ENCODE measurements around the gene MYOM1.

Gene MYOM1

DNA sequence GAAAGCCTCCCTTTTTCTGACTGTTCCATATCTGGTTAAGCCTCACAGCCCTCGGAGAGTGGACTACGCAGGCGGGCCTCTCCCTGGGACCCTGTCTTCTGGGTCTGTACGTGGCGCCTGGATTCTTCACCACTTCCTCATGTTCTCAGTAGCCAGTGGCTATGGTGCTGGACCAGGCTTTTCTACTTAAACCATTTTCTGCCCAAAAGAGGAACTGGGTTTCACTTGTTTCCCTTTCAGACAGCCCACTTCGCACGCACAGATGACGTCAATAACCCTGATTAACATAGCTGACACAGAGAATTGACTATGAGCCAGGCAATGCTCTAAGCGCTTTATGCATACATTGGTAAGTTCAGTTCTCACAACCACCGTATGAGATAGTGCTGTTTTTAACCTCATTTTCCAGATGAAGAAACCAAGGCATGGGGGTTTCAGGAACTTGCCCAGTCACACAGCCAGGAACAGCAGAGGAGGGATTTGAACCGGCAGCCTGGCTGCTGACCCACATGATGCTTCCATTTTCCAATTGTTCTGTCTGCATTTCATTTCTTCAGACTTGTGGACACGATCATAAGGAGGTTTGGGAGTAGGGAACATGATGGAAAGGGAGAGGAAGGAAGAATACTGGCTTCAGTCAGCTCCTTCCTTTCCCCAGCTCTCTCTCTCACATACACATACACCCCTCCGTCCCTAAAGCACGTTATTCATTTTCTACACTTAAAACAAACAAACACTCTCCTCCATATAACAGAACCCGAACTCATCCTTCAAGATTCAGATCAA is 41.7 kb downstream of the MYOM1 start:
- Histone ChIP-seq H3K9me3 (ENCODE audit: control insufficient read depth in 1 of 2, low read length in 2 of 2) (no peaks in the 10 kb centered on the region), H3K36me3 (ENCODE audit: control insufficient read depth in 1 of 2, insufficient read depth in 2 of 2, low read length in 2 of 2) (no peaks in the 10 kb centered on the region), H3K27ac (ENCODE audit: low read length) (peak overlapping the region; percentile 11), H3K4me1 (ENCODE audit: control insufficient read depth in 1 of 2, insufficient read depth in 2 of 2, low read length in 2 of 2) (peaks cover 0 to 10% of the 10 kb centered on the region in 2 donors), H3K4me3 (ENCODE audit: low read depth in 1 of 2, low read length in 2 of 2) (no peak overlapping the region), H3K27me3 (ENCODE audit: low read depth, low read length) (no peaks in the 10 kb centered on the region)

- no peak overlapping the region for H3K27ac ChIP-seq (ENCODE audit: low read length)
Observed at GRCh38 chr18:3175195-3175758, 44.5 kb downstream of the MYOM1 start.

DNA sequence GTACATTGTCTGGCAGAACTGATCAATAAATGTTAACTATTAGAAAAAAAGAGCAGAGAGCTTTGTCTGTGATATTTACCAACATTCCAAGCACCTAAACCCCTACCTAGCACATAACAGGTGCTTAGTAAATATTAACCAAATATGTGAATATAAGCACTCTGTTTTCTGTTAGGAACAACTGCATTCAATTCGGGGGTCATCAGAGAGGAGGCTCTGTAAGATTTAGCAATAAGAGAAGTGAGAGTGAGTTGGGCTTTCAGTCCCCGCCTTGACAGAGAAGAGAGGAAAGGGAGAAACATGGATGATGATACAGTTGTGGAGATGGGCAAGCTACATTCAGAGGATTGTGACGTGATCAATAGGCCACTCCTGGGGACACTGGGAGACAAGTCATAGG is 47.7 kb downstream of the MYOM1 start:
- H3K27me3 ChIP-seq (ENCODE audit: low read depth, low read length) = no peaks in the 10 kb centered on the region
- H3K36me3 ChIP-seq (ENCODE audit: control insufficient read depth in 1 of 2, insufficient read depth in 2 of 2, low read length in 2 of 2) = no peaks in the 10 kb centered on the region
- peaks cover 0 to 6% of the 10 kb centered on the region in 2 donors for H3K4me1 ChIP-seq (ENCODE audit: control insufficient read depth in 1 of 2, insufficient read depth in 2 of 2, low read length in 2 of 2)
- peak overlapping the region; percentile 9 for H3K27ac ChIP-seq (ENCODE audit: low read length)
- H3K9me3 ChIP-seq (ENCODE audit: control insufficient read depth in 1 of 2, low read length in 2 of 2) = no peaks in the 10 kb centered on the region
- H3K4me3 ChIP-seq (ENCODE audit: low read depth in 1 of 2, low read length in 2 of 2) = no peak overlapping the region

More at GRCh38 chr18:3175195-3175758, 44.5 kb downstream of the MYOM1 start:
- Histone ChIP-seq H3K9me3 (ENCODE audit: control insufficient read depth in 1 of 2, low read length in 2 of 2) (no peaks in the 10 kb centered on the region), H3K4me3 (ENCODE audit: low read depth in 1 of 2, low read length in 2 of 2) (no peak overlapping the region), H3K4me1 (ENCODE audit: control insufficient read depth in 1 of 2, insufficient read depth in 2 of 2, low read length in 2 of 2) (peaks cover 0 to 16% of the 10 kb centered on the region in 2 donors), H3K36me3 (ENCODE audit: control insufficient read depth in 1 of 2, insufficient read depth in 2 of 2, low read length in 2 of 2) (no peaks in the 10 kb centered on the region), H3K27me3 (ENCODE audit: low read depth, low read length) (no peaks in the 10 kb centered on the region)

GRCh38 chr18:3171631-3172030 is 48.1 kb downstream of the MYOM1 start:
- H3K4me1 ChIP-seq (ENCODE audit: control insufficient read depth in 1 of 2, insufficient read depth in 2 of 2, low read length in 2 of 2) = peaks cover 0 to 6% of the 10 kb centered on the region in 2 donors
- no peaks in the 10 kb centered on the region for H3K9me3 ChIP-seq (ENCODE audit: control insufficient read depth in 1 of 2, low read length in 2 of 2)
- no peaks in the 10 kb centered on the region for H3K27me3 ChIP-seq (ENCODE audit: low read depth, low read length)
- H3K27ac ChIP-seq (ENCODE audit: low read length) = peak overlapping the region; percentile 9
- H3K36me3 ChIP-seq (ENCODE audit: control insufficient read depth in 1 of 2, insufficient read depth in 2 of 2, low read length in 2 of 2) = no peaks in the 10 kb centered on the region
- no peak overlapping the region for H3K4me3 ChIP-seq (ENCODE audit: low read depth in 1 of 2, low read length in 2 of 2)

DNA sequence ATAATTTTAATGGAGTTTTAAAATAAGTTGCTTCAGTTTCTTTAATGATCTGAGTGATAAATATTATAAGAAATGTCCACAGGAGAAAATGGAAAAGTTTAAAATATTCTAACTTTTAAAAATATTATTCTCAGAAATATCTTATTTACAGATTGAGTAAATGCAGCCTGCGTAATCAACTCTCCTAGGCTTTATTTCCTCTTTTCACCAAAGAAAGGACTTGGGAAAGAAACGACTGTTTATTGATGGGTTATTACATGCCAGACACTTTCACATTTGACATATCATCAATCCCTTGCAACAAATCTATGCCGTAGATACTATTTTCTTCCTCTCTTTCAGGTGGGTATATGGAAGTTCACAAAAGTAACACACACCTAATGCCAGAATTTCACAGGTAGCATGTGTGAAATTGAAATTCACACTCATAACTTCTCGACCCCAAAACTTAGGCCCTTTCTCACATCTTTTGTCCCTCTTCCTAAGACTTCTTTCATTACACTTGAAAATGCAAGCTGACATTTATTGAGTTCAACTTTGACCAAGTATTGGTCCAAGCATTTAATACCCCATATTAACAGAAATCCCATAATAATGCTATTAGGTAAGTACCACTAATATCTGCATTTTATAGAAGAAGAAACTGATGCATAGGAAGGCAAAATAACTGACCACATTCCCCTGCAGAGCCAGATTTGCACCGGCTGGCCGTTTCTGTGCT is 49.2 kb downstream of the MYOM1 start:
- H3K4me3 ChIP-seq (ENCODE audit: low read depth in 1 of 2, low read length in 2 of 2) = no peak overlapping the region
- H3K9me3 ChIP-seq (ENCODE audit: control insufficient read depth in 1 of 2, low read length in 2 of 2) = no peaks in the 10 kb centered on the region
- H3K4me1 ChIP-seq (ENCODE audit: control insufficient read depth in 1 of 2, insufficient read depth in 2 of 2, low read length in 2 of 2) = peaks cover 0 to 6% of the 10 kb centered on the region in 2 donors
- no peaks in the 10 kb centered on the region for H3K27me3 ChIP-seq (ENCODE audit: low read depth, low read length)
- no peak overlapping the region for H3K27ac ChIP-seq (ENCODE audit: low read length)
- H3K36me3 ChIP-seq (ENCODE audit: control insufficient read depth in 1 of 2, insufficient read depth in 2 of 2, low read length in 2 of 2) = no peaks in the 10 kb centered on the region

DNA sequence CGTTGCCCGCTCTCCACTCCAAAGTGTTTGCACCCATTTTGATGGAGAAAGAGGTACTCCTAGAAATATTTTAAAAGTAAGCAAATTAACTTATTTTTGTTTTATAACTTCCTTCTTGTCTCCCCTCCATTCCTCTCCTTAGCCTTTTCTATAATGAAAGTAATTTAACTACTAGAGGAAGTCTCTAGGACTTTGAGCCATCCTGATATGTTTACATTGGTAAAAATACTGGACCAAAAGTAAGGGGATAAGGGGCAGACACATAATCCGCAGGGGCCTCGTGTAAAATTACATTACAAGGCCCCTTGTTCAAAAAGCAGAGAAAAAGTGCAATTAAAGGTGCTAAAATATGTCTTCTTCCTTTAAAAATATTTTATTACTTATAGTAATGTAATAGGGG is 55.4 kb downstream of the MYOM1 start:
- Histone ChIP-seq H3K4me1 (ENCODE audit: control insufficient read depth in 1 of 2, insufficient read depth in 2 of 2, low read length in 2 of 2) (no peaks in the 10 kb centered on the region), H3K27me3 (ENCODE audit: low read depth, low read length) (no peaks in the 10 kb centered on the region), H3K4me3 (ENCODE audit: low read depth in 1 of 2, low read length in 2 of 2) (no peak overlapping the region), H3K36me3 (ENCODE audit: control insufficient read depth in 1 of 2, insufficient read depth in 2 of 2, low read length in 2 of 2) (peaks cover 0 to 14% of the 10 kb centered on the region in 2 donors), H3K9me3 (ENCODE audit: control insufficient read depth in 1 of 2, low read length in 2 of 2) (no peaks in the 10 kb centered on the region), H3K27ac (ENCODE audit: low read length) (no peak overlapping the region)

DNA sequence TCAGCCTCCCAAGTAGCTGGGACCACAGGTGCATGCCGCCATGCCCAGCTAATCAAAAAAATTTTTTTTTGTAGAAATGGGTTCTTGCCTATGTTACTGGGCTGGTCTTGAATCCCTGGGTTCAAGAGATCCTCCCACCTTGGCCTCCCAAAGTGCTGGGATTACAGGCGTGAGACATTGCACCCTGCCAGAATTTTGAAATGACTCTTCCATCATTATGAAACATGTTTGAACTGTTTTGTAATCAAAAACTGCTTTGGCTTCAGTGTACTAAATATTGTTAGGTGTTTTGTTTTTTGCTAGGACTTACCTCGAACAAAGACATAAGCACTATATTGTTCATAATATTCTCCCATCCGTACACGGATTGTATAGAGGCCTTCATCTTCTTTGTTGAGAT is 55.8 kb downstream of the MYOM1 start:
- Histone ChIP-seq H3K4me3 (ENCODE audit: low read depth in 1 of 2, low read length in 2 of 2) (no peak overlapping the region), H3K27ac (ENCODE audit: low read length) (no peak overlapping the region), H3K36me3 (ENCODE audit: control insufficient read depth in 1 of 2, insufficient read depth in 2 of 2, low read length in 2 of 2) (peaks cover 0 to 14% of the 10 kb centered on the region in 2 donors), H3K4me1 (ENCODE audit: control insufficient read depth in 1 of 2, insufficient read depth in 2 of 2, low read length in 2 of 2) (no peaks in the 10 kb centered on the region), H3K27me3 (ENCODE audit: low read depth, low read length) (no peaks in the 10 kb centered on the region), H3K9me3 (ENCODE audit: control insufficient read depth in 1 of 2, low read length in 2 of 2) (no peaks in the 10 kb centered on the region)

GRCh38 chr18:3162181-3162580 is 57.6 kb downstream of the MYOM1 start:
- no peaks in the 10 kb centered on the region for H3K4me1 ChIP-seq (ENCODE audit: control insufficient read depth in 1 of 2, insufficient read depth in 2 of 2, low read length in 2 of 2)
- H3K27ac ChIP-seq (ENCODE audit: low read length) = no peak overlapping the region
- no peak overlapping the region for H3K4me3 ChIP-seq (ENCODE audit: low read depth in 1 of 2, low read length in 2 of 2)
- H3K9me3 ChIP-seq (ENCODE audit: control insufficient read depth in 1 of 2, low read length in 2 of 2) = no peaks in the 10 kb centered on the region
- no peaks in the 10 kb centered on the region for H3K27me3 ChIP-seq (ENCODE audit: low read depth, low read length)
- H3K36me3 ChIP-seq (ENCODE audit: control insufficient read depth in 1 of 2, insufficient read depth in 2 of 2, low read length in 2 of 2) = peaks cover 0 to 14% of the 10 kb centered on the region in 2 donors

GRCh38 chr18:3159830-3160229 is 59.9 kb downstream of the MYOM1 start:
- Histone ChIP-seq H3K27me3 (ENCODE audit: low read depth, low read length) (no peaks in the 10 kb centered on the region), H3K9me3 (ENCODE audit: control insufficient read depth in 1 of 2, low read length in 2 of 2) (no peaks in the 10 kb centered on the region), H3K27ac (ENCODE audit: low read length) (no peak overlapping the region), H3K4me3 (ENCODE audit: low read depth in 1 of 2, low read length in 2 of 2) (no peak overlapping the region), H3K36me3 (ENCODE audit: control insufficient read depth in 1 of 2, insufficient read depth in 2 of 2, low read length in 2 of 2) (peaks cover 0 to 14% of the 10 kb centered on the region in 2 donors), H3K4me1 (ENCODE audit: control insufficient read depth in 1 of 2, insufficient read depth in 2 of 2, low read length in 2 of 2) (no peaks in the 10 kb centered on the region)

- H3K36me3 ChIP-seq (ENCODE audit: control insufficient read depth in 1 of 2, insufficient read depth in 2 of 2, low read length in 2 of 2) = peaks cover 0 to 9% of the 10 kb centered on the region in 2 donors
- H3K4me1 ChIP-seq (ENCODE audit: control insufficient read depth in 1 of 2, insufficient read depth in 2 of 2, low read length in 2 of 2) = no peaks in the 10 kb centered on the region
- no peak overlapping the region for H3K27ac ChIP-seq (ENCODE audit: low read length)
- H3K4me3 ChIP-seq (ENCODE audit: low read depth in 1 of 2, low read length in 2 of 2) = no peak overlapping the region
- no peaks in the 10 kb centered on the region for H3K9me3 ChIP-seq (ENCODE audit: control insufficient read depth in 1 of 2, low read length in 2 of 2)
- H3K27me3 ChIP-seq (ENCODE audit: low read depth, low read length) = no peaks in the 10 kb centered on the region
Observed at GRCh38 chr18:3157606-3158005, 62.2 kb downstream of the MYOM1 start.

DNA sequence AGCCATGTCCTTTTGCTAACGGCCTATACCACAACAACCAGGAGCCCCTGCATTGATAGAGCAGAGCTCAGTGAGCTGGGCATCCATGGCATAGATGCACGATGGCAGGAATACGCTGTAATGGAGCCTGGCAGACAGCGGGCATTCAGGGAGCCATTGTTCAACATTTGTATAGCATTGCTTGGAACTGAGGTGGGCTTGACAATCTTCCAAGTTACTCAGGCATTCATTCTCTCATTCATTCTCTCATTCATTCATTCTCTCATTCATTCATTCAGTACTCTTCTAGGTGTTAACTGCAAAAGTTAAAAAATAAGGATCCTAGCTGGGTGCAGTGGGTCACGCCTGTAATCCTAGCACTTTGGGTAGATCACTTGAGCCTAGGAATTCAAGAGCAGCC is 62.7 kb downstream of the MYOM1 start:
- H3K27ac ChIP-seq (ENCODE audit: low read length) = no peak overlapping the region
- H3K4me3 ChIP-seq (ENCODE audit: low read depth in 1 of 2, low read length in 2 of 2) = no peak overlapping the region
- H3K27me3 ChIP-seq (ENCODE audit: low read depth, low read length) = no peaks in the 10 kb centered on the region
- H3K4me1 ChIP-seq (ENCODE audit: control insufficient read depth in 1 of 2, insufficient read depth in 2 of 2, low read length in 2 of 2) = no peaks in the 10 kb centered on the region
- H3K9me3 ChIP-seq (ENCODE audit: control insufficient read depth in 1 of 2, low read length in 2 of 2) = no peaks in the 10 kb centered on the region
- H3K36me3 ChIP-seq (ENCODE audit: control insufficient read depth in 1 of 2, insufficient read depth in 2 of 2, low read length in 2 of 2) = peaks cover 0 to 9% of the 10 kb centered on the region in 2 donors
